EL (cell line): ENCODE measurements around the gene SERPINA4.
"Not testable (repeated sequence)": the region's sequence is repeated elsewhere in the genome, so short reads cannot be mapped to it uniquely, and the experiment has no call there.

Experiments used
- DNase-seq: peaks from one replicate; pipeline ENCODE4 v3.0.0-alpha.2; 2016

SERPINA4 gene

GRCh38 chr14:94594441-94594840 is 33.2 kb downstream of the SERPINA4 start:
- no peak for DNase-seq

GRCh38 chr14:94595912-94596311 is 34.7 kb downstream of the SERPINA4 start:
- DNase-seq, result no peak

GRCh38 chr14:94596361-94596760 is 35.1 kb downstream of the SERPINA4 start:
- DNase-seq, result no peak

- no peak for DNase-seq
Observed at GRCh38 chr14:94597788-94598187, 36.5 kb downstream of the SERPINA4 start.

- DNase-seq, result no peak
Observed at GRCh38 chr14:94598506-94598815, 37.2 kb downstream of the SERPINA4 start.

- DNase-seq, result peak; percentile 91
Observed at GRCh38 chr14:94598816-94599655, 37.8 kb downstream of the SERPINA4 start.

GRCh38 chr14:94599656-94600004 is 38.4 kb downstream of the SERPINA4 start:
- DNase-seq, result no peak

- DNase-seq, result no peak
Observed at GRCh38 chr14:94600148-94600545, 38.9 kb downstream of the SERPINA4 start.

GRCh38 chr14:94601884-94602391 is 40.7 kb downstream of the SERPINA4 start:
- peak; percentile 87 for DNase-seq

GRCh38 chr14:94602722-94603121 is 41.5 kb downstream of the SERPINA4 start:
- no peak for DNase-seq

GRCh38 chr14:94605361-94605760 is 44.1 kb downstream of the SERPINA4 start:
- no peak for DNase-seq

- DNase-seq, result not testable (repeated sequence)
Observed at GRCh38 chr14:94608966-94609365, 47.7 kb downstream of the SERPINA4 start.

GRCh38 chr14:94611179-94611578 is 49.9 kb downstream of the SERPINA4 start:
- DNase-seq, result no peak

- DNase-seq, result no peak
Observed at GRCh38 chr14:94612174-94612573, 50.9 kb downstream of the SERPINA4 start, which contains the start of gene SERPINA3. Gene SERPINA3 (plus strand): TSS chr14:94612391. CDS start chr14:94614442, 2,051 bp downstream.

- no peak for DNase-seq
Observed at GRCh38 chr14:94612580-94613554, 51.6 kb downstream of the SERPINA4 start.

GRCh38 chr14:94613720-94614644 is 52.7 kb downstream of the SERPINA4 start:
- DNase-seq, result no peak

- no peak for DNase-seq
Observed at GRCh38 chr14:94614802-94615201, 53.6 kb downstream of the SERPINA4 start.

- DNase-seq, result no peak
Observed at GRCh38 chr14:94615254-94615653, 54.0 kb downstream of the SERPINA4 start.

- DNase-seq, result no peak
Observed at GRCh38 chr14:94615823-94616570, 54.8 kb downstream of the SERPINA4 start.

- no peak for DNase-seq
Observed at GRCh38 chr14:94617366-94617941, 56.2 kb downstream of the SERPINA4 start.
